Neural cell (in vitro differentiated cells): ENCODE measurements around the gene PKN1. TPM values are rescaled to one million over a fixed set of nuclear protein-coding genes. Genes with fewer than 3 reads are reported as not detected.
A peak's percentile ranks its signal among the peaks of the same experiment; 100 is the strongest.

Experiments used
- H2AFZ ChIP-seq: fragments of 200-600, 300-800 bp; sonication (generic), shearing (Covaris generic); 2 replicates; pipeline ENCODE4 v1.6.0; 2014; ENCODE audit warnings: low read depth, mild to moderate bottlenecking, antibody characterized with exemption, low read length, moderate library complexity
- H3F3A ChIP-seq: fragments of 200-600 bp; shearing (Covaris generic); 2 replicates; pipeline ENCODE4 v1.6.1; 2016; ENCODE audit warnings: mild to moderate bottlenecking, moderate library complexity, mixed read lengths, antibody characterized with exemption, low read length; ENCODE audit not compliant: insufficient read depth, poor library complexity, severe bottlenecking
- H3K27ac ChIP-seq: fragments of 200-600, 300-800 bp; sonication (generic), shearing (Covaris generic); 2 replicates; pipeline ENCODE4 v1.5.1; 2014; ENCODE audit warnings: mild to moderate bottlenecking, low read length, moderate library complexity
- H3K27me3 ChIP-seq: fragments of 300-800, 200-600 bp; sonication (generic), shearing (Covaris generic); 2 replicates; pipeline ENCODE4 v1.6.0; 2014; ENCODE audit warnings: mild to moderate bottlenecking, low read depth, low read length, moderate library complexity; ENCODE audit not compliant: insufficient read depth
- H3K36me3 ChIP-seq: fragments of 300-800, 200-600 bp; sonication (generic), shearing (Covaris generic); 2 replicates; pipeline ENCODE4 v1.5.1; 2014; ENCODE audit warnings: mild to moderate bottlenecking, antibody characterized with exemption, low read length, moderate library complexity; ENCODE audit not compliant: insufficient read depth
- H3K4me2 ChIP-seq: fragments of 300-800, 200-600 bp; sonication (generic), shearing (Covaris generic); 2 replicates; pipeline ENCODE4 v1.6.0; 2014; ENCODE audit warnings: mild to moderate bottlenecking, low read length
- H3K4me3 ChIP-seq: fragments of 300-800, 200-600 bp; sonication (generic), shearing (Covaris generic); 2 replicates; pipeline ENCODE4 v1.5.1; 2014; ENCODE audit warnings: mild to moderate bottlenecking, low read length, moderate library complexity
- H3K79me2 ChIP-seq: fragments of 200-600 bp; shearing (Covaris generic); replicated peaks from 2 replicates; pipeline ENCODE4 v1.6.0; 2014; ENCODE audit warnings: mild to moderate bottlenecking, low read length, moderate library complexity; ENCODE audit not compliant: insufficient read depth
- H3K9ac ChIP-seq: fragments of 300-800, 200-600 bp; sonication (generic), shearing (Covaris generic); 2 replicates; pipeline ENCODE4 v1.6.1; 2016; ENCODE audit warnings: mild to moderate bottlenecking, low read length, mixed read lengths
- H3K9me2 ChIP-seq: fragments of 200-600 bp; shearing (Covaris generic); 2 replicates; pipeline ENCODE4 v1.6.1; 2016; ENCODE audit warnings: mild to moderate bottlenecking, low read length, mixed read lengths; ENCODE audit not compliant: insufficient read depth
- H3K9me3 ChIP-seq: fragments of 200-600, 300-800 bp; sonication (generic), shearing (Covaris generic); 2 replicates; pipeline ENCODE4 v1.6.1; 2016; ENCODE audit warnings: mild to moderate bottlenecking, mixed run types, low read length, moderate library complexity, mixed read lengths
- H4K20me1 ChIP-seq: fragments of 200-600 bp; shearing (Covaris generic); 2 replicates; pipeline ENCODE4 v1.6.1; 2016; ENCODE audit warnings: mild to moderate bottlenecking, mixed run types; ENCODE audit not compliant: insufficient read depth
- CTCF ChIP-seq: fragments of 450-650 bp; IDR thresholded peaks from 2 replicates; pipeline ENCODE4 v1.5.1; 2014; ENCODE audit warnings: antibody characterized with exemption, mild to moderate bottlenecking, moderate library complexity; ENCODE audit not compliant: poor library complexity, severe bottlenecking
- EP300 ChIP-seq: fragments of 450-650 bp; conservative IDR thresholded peaks from 2 replicates; pipeline ENCODE4 v1.6.1; 2014; ENCODE audit warnings: antibody characterized with exemption, mild to moderate bottlenecking, moderate library complexity; ENCODE audit not compliant: poor library complexity, severe bottlenecking
- EZH2 ChIP-seq: fragments of 200-600, 300-800 bp; shearing (Covaris generic), sonication (generic); IDR thresholded peaks from 2 replicates; pipeline ENCODE4 v1.6.1; 2014; ENCODE audit warnings: antibody characterized with exemption, low read length, borderline replicate concordance, mild to moderate bottlenecking; ENCODE audit not compliant: insufficient read depth, poor library complexity, severe bottlenecking
- MXI1 ChIP-seq: fragments of 450-650 bp; conservative IDR thresholded peaks from 2 replicates; pipeline ENCODE4 v1.6.1; 2014; ENCODE audit warnings: antibody characterized with exemption, mild to moderate bottlenecking; ENCODE audit not compliant: poor library complexity, severe bottlenecking
- POLR2AphosphoS5 ChIP-seq: IDR thresholded peaks from 2 replicates; pipeline ENCODE4 v1.6.1; 2012
- RAD21 ChIP-seq: fragments of 450-650 bp; conservative IDR thresholded peaks from 2 replicates; pipeline ENCODE4 v1.6.1; 2014; ENCODE audit warnings: antibody characterized with exemption, mild to moderate bottlenecking, moderate library complexity
- REST ChIP-seq: IDR thresholded peaks from 2 replicates; pipeline ENCODE4 v1.6.1; 2012; ENCODE audit warnings: borderline replicate concordance
- SMC3 ChIP-seq: fragments of 450-650 bp; conservative IDR thresholded peaks from 2 replicates; pipeline ENCODE4 v1.6.1; 2014; ENCODE audit warnings: antibody characterized with exemption, mild to moderate bottlenecking, moderate library complexity; ENCODE audit not compliant: poor library complexity
- TAF1 ChIP-seq: IDR thresholded peaks from 2 replicates; pipeline ENCODE4 v1.6.1; 2012; ENCODE audit warnings: low read depth
- polyA plus RNA-seq: library from polyadenylated mRNA; depleted of rRNA; stranded (reverse); fragments of >200 nt; gene quantifications from 2 replicates; pipeline ENCODE4 v1.2.3, GENCODE V29; 2014

PKN1 gene
- polyA plus RNA-seq, 1 donor from 2014 or later: 64.4 TPM

- no peaks in the 10 kb centered on the region for H3K27me3 ChIP-seq
- no peak overlapping the region for H3K27ac ChIP-seq
- H3F3A ChIP-seq: no peaks in the 10 kb centered on the region
- no peaks in the 10 kb centered on the region for H3K9me3 ChIP-seq
- H3K4me3 ChIP-seq: no peak overlapping the region
- H4K20me1 ChIP-seq: no peaks in the 10 kb centered on the region
- TF ChIP-seq EP300: no peak
- no peak for TF ChIP-seq TAF1
- TF ChIP-seq CTCF: peak; percentile 82
- TF ChIP-seq MXI1: peak; percentile 17
- peak; percentile 75 for TF ChIP-seq SMC3
- peak; percentile 66 for TF ChIP-seq RAD21
- H3K9ac ChIP-seq: no peak overlapping the region
- no peak overlapping the region for H3K4me2 ChIP-seq
- no peaks in the 10 kb centered on the region for H3K36me3 ChIP-seq
- no peaks in the 10 kb centered on the region for H3K79me2 ChIP-seq
- no peaks in the 10 kb centered on the region for H3K9me2 ChIP-seq
- no peak overlapping the region for H2AFZ ChIP-seq
Observed at GRCh38 chr19:14479975-14480699, 47.0 kb downstream of the PKN1 start.

GRCh38 chr19:14480700-14481079 lies 47.6 kb downstream of the PKN1 start:
- Histone ChIP-seq H3K27me3 (no peaks in the 10 kb centered on the region), H4K20me1 (no peaks in the 10 kb centered on the region), H3K9ac (no peak overlapping the region), H3K4me2 (no peak overlapping the region), H3K27ac (no peak overlapping the region), H2AFZ (no peak overlapping the region), H3K9me2 (no peaks in the 10 kb centered on the region), H3K9me3 (no peaks in the 10 kb centered on the region), H3K79me2 (no peaks in the 10 kb centered on the region), H3K36me3 (no peaks in the 10 kb centered on the region), H3K4me3 (no peak overlapping the region), H3F3A (no peaks in the 10 kb centered on the region)
- TF ChIP-seq MXI1: no peak
- no peak for TF ChIP-seq TAF1
- TF ChIP-seq RAD21: no peak
- no peak for TF ChIP-seq EP300
- no peak for TF ChIP-seq CTCF
- no peak for TF ChIP-seq REST
- TF ChIP-seq SMC3: no peak
- TF ChIP-seq EZH2: no peak
- no peak for TF ChIP-seq POLR2AphosphoS5
